GM12878 (cell line): Measurements from ENCODE around the gene PHF20. TPM values are rescaled to one million over a fixed set of nuclear protein-coding genes. Genes with fewer than 3 reads are reported as not detected.

Experiments used
- ATAC-seq: fragments of 200-7000 bp; cut with Tn5 transposase; 3 replicates; pipeline ENCODE4 v1.9.1; 2020; ENCODE audit warnings: mild to moderate bottlenecking, moderate library complexity
- BruUV-seq: library from RNA; stranded (reverse); fragments of 400-500 nt; replicated peaks from 2 replicates; lab custom pipeline; 2021; lab: Mats Ljungman, UMichigan
- CTCF ChIA-PET: fragments of 300-600 bp; sonication (Branson Sonifier 250); formaldehyde crosslinking; extraction: SDS; loops from one replicate; lab custom pipeline; 2021; ENCODE audit warnings: inconsistent platforms; lab: Yijun Ruan, JAX
- POLR2A ChIA-PET: fragments of 350-600 bp; formaldehyde crosslinking; extraction: SDS; loops from one replicate; lab custom pipeline; 2021; ENCODE audit warnings: inconsistent platforms; lab: Charles Lee
- RAD21 ChIA-PET: fragments of 300-600 bp; sonication (Branson Sonifier 250); formaldehyde crosslinking; loops from one replicate; lab custom pipeline; 2023; ENCODE audit warnings: antibody characterized with exemption; ENCODE audit not compliant: unreplicated experiment; lab: Charles Lee
- SMC1A ChIA-PET: fragments of 300-600 bp; sonication (Branson Sonifier 250); formaldehyde crosslinking; loops from one replicate; lab custom pipeline; 2023; ENCODE audit not compliant: unreplicated experiment, uncharacterized antibody; lab: Charles Lee
- DNase-seq: peaks from one replicate; pipeline ENCODE4 v3.0.0-alpha.2; 2011; ENCODE audit warnings: low read depth, low spot score
- FAIRE-seq: peaks from 3 replicates; lab custom pipeline; 2011; peaks lifted over from hg19 to GRCh38; lab: Jason Lieb, UNC
- H2AFZ ChIP-seq: 2 replicates; pipeline ENCODE4 v1.6.0; 2011; ENCODE audit warnings: low read depth, low read length, control low read depth; ENCODE audit not compliant: control insufficient read depth
- H3K27ac ChIP-seq: 2 replicates; pipeline ENCODE4 v1.5.1; 2011; ENCODE audit warnings: control low read depth; ENCODE audit not compliant: control insufficient read depth, insufficient read depth
- H3K27me3 ChIP-seq, 2 experiments: replicated peaks in 1 of 2; 2 replicates each; pipeline versions ENCODE4 v1.6.0 to v1.6.1; 2011; ENCODE audit warnings: low read length in 1 of 2; ENCODE audit not compliant: control insufficient read depth in 2 of 2, insufficient read depth in 2 of 2
- H3K36me3 ChIP-seq, 2 experiments: 2 replicates each; pipeline ENCODE4 v1.5.1; 2011; ENCODE audit warnings: low read length in 1 of 2; ENCODE audit not compliant: control insufficient read depth in 2 of 2, insufficient read depth in 2 of 2
- H3K4me1 ChIP-seq: 2 replicates; pipeline ENCODE4 v1.6.1; 2011; ENCODE audit warnings: mild to moderate bottlenecking, low read length, moderate library complexity, mixed read lengths; ENCODE audit not compliant: control insufficient read depth, insufficient read depth
- H3K4me2 ChIP-seq: 2 replicates; pipeline ENCODE4 v1.6.0; 2011; ENCODE audit warnings: control low read depth; ENCODE audit not compliant: control insufficient read depth, insufficient read depth
- H3K4me3 ChIP-seq: fragments of 200-600 bp; sonication (generic); 2 replicates; pipeline ENCODE4 v1.5.1; 2016
- H3K79me2 ChIP-seq: 2 replicates; pipeline ENCODE4 v1.6.0; 2011; ENCODE audit warnings: low read length; ENCODE audit not compliant: control insufficient read depth, insufficient read depth
- H3K9ac ChIP-seq: 2 replicates; pipeline ENCODE4 v1.8.0; 2011; ENCODE audit warnings: low read length, control low read depth, mixed read lengths; ENCODE audit not compliant: control insufficient read depth, insufficient read depth
- H3K9me3 ChIP-seq: replicated peaks from 3 replicates; pipeline ENCODE4 v1.5.1; 2011; ENCODE audit warnings: mild to moderate bottlenecking, low read length; ENCODE audit not compliant: control insufficient read depth, insufficient read depth
- H4K20me1 ChIP-seq: 2 replicates; pipeline ENCODE4 v1.6.0; 2011; ENCODE audit not compliant: control insufficient read depth, insufficient read depth
- ASH2L ChIP-seq: fragments of 300-600, 200-600 bp; sonication (generic); IDR thresholded peaks from 2 replicates; pipeline ENCODE4 v1.6.1; 2017; ENCODE audit warnings: low read depth, mild to moderate bottlenecking, borderline replicate concordance
- BCL3 ChIP-seq: IDR thresholded peaks from 2 replicates; pipeline ENCODE4 v1.6.1; 2011; ENCODE audit warnings: borderline replicate concordance, low read depth, mild to moderate bottlenecking, moderate library complexity, low read length; ENCODE audit not compliant: insufficient read depth, poor library complexity, severe bottlenecking
- CBX3 ChIP-seq: fragments of 200-600 bp; sonication (generic); IDR thresholded peaks from 2 replicates; pipeline ENCODE4 v1.6.1; 2016; ENCODE audit warnings: low read depth, borderline replicate concordance
- HCFC1 ChIP-seq: fragments of 150-350 bp; IDR thresholded peaks from 2 replicates; pipeline ENCODE4 v1.6.1; 2014; ENCODE audit warnings: low read length
- IKZF2 ChIP-seq, 2 experiments: fragments of 450-650 bp; IDR thresholded peaks; 2 replicates each; pipeline ENCODE4 v1.6.1; 2017; ENCODE audit warnings: mild to moderate bottlenecking in 2 of 2, moderate library complexity in 2 of 2
- MEF2B ChIP-seq: fragments of 450-650 bp; IDR thresholded peaks from 2 replicates; pipeline ENCODE4 v1.6.1; 2018; ENCODE audit warnings: mild to moderate bottlenecking, moderate library complexity; ENCODE audit not compliant: partially characterized antibody, poor library complexity, severe bottlenecking
- POLR2AphosphoS5 ChIP-seq: IDR thresholded peaks from 2 replicates; pipeline ENCODE4 v1.6.1; 2011; ENCODE audit warnings: mild to moderate bottlenecking, low read length, inconsistent platforms
- SMAD1 ChIP-seq: fragments of 450-650 bp; IDR thresholded peaks from 2 replicates; pipeline ENCODE4 v1.6.1; 2018; ENCODE audit warnings: mild to moderate bottlenecking, low read depth; ENCODE audit not compliant: partially characterized antibody
- SMC3 ChIP-seq: IDR thresholded peaks from 2 replicates; pipeline ENCODE4 v1.6.1; 2011; ENCODE audit warnings: low read length, improper control_type of control experiment, borderline replicate concordance
- STAT1 ChIP-seq: fragments of 450-650 bp; conservative IDR thresholded peaks from 2 replicates; pipeline ENCODE4 v1.6.1; 2014; ENCODE audit warnings: antibody characterized with exemption, mild to moderate bottlenecking
- YY1 ChIP-seq: IDR thresholded peaks from 2 replicates; pipeline ENCODE4 v1.6.1; 2011; ENCODE audit warnings: low read depth, mild to moderate bottlenecking, low read length
- WGBS: methylation state at CpG from one replicate; pipeline ENCODE4 v1.1.6; 2016; ENCODE audit warnings: low lambda C conversion rate; ENCODE audit not compliant: insufficient replicate concordance, insufficient coverage; ENCODE audit errors: missing lambda C conversion rate; 5-methylcytosine and 5-hydroxymethylcytosine counted together
- in situ Hi-C: fragments of 300-500 bp; cut with MboI; formaldehyde crosslinking; loops from 9 replicates; pipeline ENCODE4 v1.14.3; 2018; ENCODE audit warnings: mixed read lengths
- intact Hi-C: fragments of 100-400 bp; cut with micrococcal nuclease; formaldehyde crosslinking; loops from one replicate; pipeline ENCODE4 v1.14.2; 2022; ENCODE audit not compliant: unreplicated experiment
- polyA plus RNA-seq, 11 experiments: library from polyadenylated mRNA; depleted of rRNA in 4 of 11; unstranded in 6 of 11; stranded (reverse) in 5 of 11; fragments of >200 nt; fragmentation: Nextera tagmentation in 4 of 11; fragmentation: Illumina TruSeq in 1 of 11; extraction: Ambion mirVana in 4 of 11; extraction: Trizol in 1 of 11; gene quantifications; 1 replicate in 1 of 11; 2 replicates in 10 of 11; pipeline versions ENCODE4 v1.2.1 to v1.2.3, GENCODE V29; 2011 to 2016; ENCODE audit warnings: inconsistent platforms in 2 of 11, missing spikeins in 2 of 11, low read depth in 1 of 11
- total RNA-seq, 4 experiments: library from RNA; depleted of rRNA in 3 of 4; stranded (reverse); fragments of >200 nt in 3 of 4; fragmentation: Illumina TruSeq in 1 of 4; extraction: Trizol in 1 of 4; gene quantifications; 2 replicates each; pipeline versions ENCODE4 v1.2.1 to v1.2.3, GENCODE V29; 2013 to 2021
- TF ChIP-seq, protein P1 (sequence below): fragments of 450-650 bp; IDR thresholded peaks from 2 replicates; pipeline ENCODE4 v1.6.1; 2016; ENCODE audit warnings: mild to moderate bottlenecking

PHF20 gene
- total and polyA plus RNA-seq, 10 of the 15 experiments (the other 5 are each of a cell fraction or from before 2014, with no cell fraction given): 31.6 to 91.2 (median 46.8) TPM

DNA sequence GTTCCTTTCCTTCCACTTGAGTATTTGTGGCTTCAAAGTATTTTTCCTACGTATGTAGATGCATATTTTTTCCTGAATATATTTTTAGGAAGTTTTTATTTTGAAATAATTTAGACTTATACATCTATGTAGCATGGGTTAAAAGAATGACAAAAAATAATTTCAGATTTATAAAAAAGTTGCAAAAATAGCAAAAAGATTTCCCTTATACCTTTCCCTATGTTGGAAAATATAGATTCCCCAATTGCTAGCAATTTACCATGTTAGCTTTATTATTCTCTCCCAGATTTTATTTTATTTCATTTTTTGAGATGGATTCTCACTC lies 112.7 kb downstream of the PHF20 start:
- no TSS peak for BruUV-seq
- intact Hi-C loops: loop anchor here (2.0 to 10.0 kb wide), 3 partner anchors 150 to 422 kb away; no protein-coding TSS in a partner anchor
- no peak overlapping the region for H3K4me2 ChIP-seq

More for the DNA sequence above, 112.7 kb downstream of the PHF20 start:
- Histone ChIP-seq H3K4me3 (no peak overlapping the region), H3K36me3 (peaks cover 2 to 7% of the 10 kb centered on the region in 2 experiments), H3K9me3 (no peaks in the 10 kb centered on the region), H3K9ac (no peak overlapping the region), H2AFZ (no peak overlapping the region), H3K4me1 (no peaks in the 10 kb centered on the region), H3K27me3 (no peaks in the 10 kb centered on the region), H3K79me2 (no peaks in the 10 kb centered on the region), H3K27ac (no peak overlapping the region), H4K20me1 (no peaks in the 10 kb centered on the region)
- FAIRE-seq: no peak
- POLR2A ChIA-PET: interaction anchor here (0.6 to 0.9 kb wide), 2 partner anchors 8 to 142 kb away, joined by 3 read pairs; no protein-coding TSS in a partner anchor
- SMC1A ChIA-PET: interaction anchor here (0.9 to 2.0 kb wide), 9 partner anchors 9 to 421 kb away, joined by 3 to 5 read pairs (median 4); no protein-coding TSS in a partner anchor
- ATAC-seq: no peak
- TF ChIP-seq IKZF2 (IDR thresholded peaks at IDR 0.05) (no peak), MEF2B (no peak), SMC3 (no peak), SMAD1 (no peak), STAT1 (no peak), BCL3 (no peak), ASH2L (no peak), CBX3 (no peak), HCFC1 (no peak), POLR2AphosphoS5 (no peak), YY1 (no peak)
- TF ChIP-seq, protein P1, sequence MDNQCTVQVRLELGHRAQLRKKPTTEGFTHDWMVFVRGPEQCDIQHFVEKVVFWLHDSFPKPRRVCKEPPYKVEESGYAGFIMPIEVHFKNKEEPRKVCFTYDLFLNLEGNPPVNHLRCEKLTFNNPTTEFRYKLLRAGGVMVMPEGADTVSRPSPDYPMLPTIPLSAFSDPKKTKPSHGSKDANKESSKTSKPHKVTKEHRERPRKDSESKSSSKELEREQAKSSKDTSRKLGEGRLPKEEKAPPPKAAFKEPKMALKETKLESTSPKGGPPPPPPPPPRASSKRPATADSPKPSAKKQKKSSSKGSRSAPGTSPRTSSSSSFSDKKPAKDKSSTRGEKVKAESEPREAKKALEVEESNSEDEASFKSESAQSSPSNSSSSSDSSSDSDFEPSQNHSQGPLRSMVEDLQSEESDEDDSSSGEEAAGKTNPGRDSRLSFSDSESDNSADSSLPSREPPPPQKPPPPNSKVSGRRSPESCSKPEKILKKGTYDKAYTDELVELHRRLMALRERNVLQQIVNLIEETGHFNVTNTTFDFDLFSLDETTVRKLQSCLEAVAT: no peak
- CTCF ChIA-PET: interaction anchor here (0.6 to 3.6 kb wide), 20 partner anchors 8 to 680 kb away, joined by 3 to 26 read pairs (median 4); partner anchors contain the start of genes RBM39 and SCAND1
- no peak for DNase-seq
- WGBS: 0% methylated on average over 1 of the region's 1 CpG
- RAD21 ChIA-PET: interaction anchor here (0.9 to 2.4 kb wide), 9 partner anchors 10 to 421 kb away, joined by 3 to 9 read pairs (median 4); partner anchors contain the start of gene RBM39
- in situ Hi-C loops: no loop called here
